Activated naive CD4-positive, alpha-beta T cell treated with anti-CD3 and anti-CD28 coated beads for 36 hours (primary cell): ENCODE data around the gene CLCA4. TPM values are rescaled to one million over a fixed set of nuclear protein-coding genes. Genes with fewer than 3 reads are reported as not detected.

ENCODE experiments used
- CTCF ChIA-PET: fragments of 350-600 bp; sonication (Branson Sonifier 250); formaldehyde crosslinking; loops from one replicate; lab custom pipeline; 2021; ENCODE audit warnings: antibody characterized with exemption; lab: Charles Lee
- DNase-seq: peaks from one replicate; pipeline ENCODE4 v3.0.0-alpha.2; 2020
- H3K27ac Mint-ChIP-seq: one replicate; pipeline ENCODE4 v1.8.0; 2021; ENCODE audit warnings: mild to moderate bottlenecking, mixed read lengths
- H3K27me3 Mint-ChIP-seq: one replicate; pipeline ENCODE4 v1.8.0; 2021; ENCODE audit warnings: low read depth, mixed read lengths
- H3K36me3 Mint-ChIP-seq: one replicate; pipeline ENCODE4 v1.8.0; 2021; ENCODE audit warnings: low read depth, mixed read lengths
- H3K4me1 Mint-ChIP-seq: one replicate; pipeline ENCODE4 v1.8.0; 2021; ENCODE audit warnings: low read depth, mixed read lengths
- H3K4me3 Mint-ChIP-seq: one replicate; pipeline ENCODE4 v1.8.0; 2021; ENCODE audit warnings: mild to moderate bottlenecking, moderate library complexity, mixed read lengths
- H3K9me3 Mint-ChIP-seq: one replicate; pipeline ENCODE4 v1.8.0; 2021; ENCODE audit warnings: mixed read lengths
- intact Hi-C: fragments of 100-400 bp; cut with micrococcal nuclease; formaldehyde crosslinking; loops from one replicate; pipeline ENCODE4 v1.15.1; 2023
- total RNA-seq, 2 experiments: library from RNA; stranded (reverse); gene quantifications; one replicate each; pipeline ENCODE4 v1.2.3, GENCODE V29; 2021

The CLCA4 gene
- total RNA-seq, 2 experiments from 2014 or later = not detected

GRCh38 chr1:86537928-86538695 lies 8.8 kb upstream of the CLCA4 start:
- intact Hi-C loops = no loop called here
- no peaks in the 10 kb centered on the region for H3K36me3 Mint-ChIP-seq
- H3K4me1 Mint-ChIP-seq = no peaks in the 10 kb centered on the region
- H3K9me3 Mint-ChIP-seq = no peaks in the 10 kb centered on the region
- peaks cover 13% of the 10 kb centered on the region for H3K27me3 Mint-ChIP-seq
- DNase-seq = no peak
- CTCF ChIA-PET = no interaction called here
- H3K4me3 Mint-ChIP-seq = no peak overlapping the region
- H3K27ac Mint-ChIP-seq = no peak overlapping the region

DNA sequence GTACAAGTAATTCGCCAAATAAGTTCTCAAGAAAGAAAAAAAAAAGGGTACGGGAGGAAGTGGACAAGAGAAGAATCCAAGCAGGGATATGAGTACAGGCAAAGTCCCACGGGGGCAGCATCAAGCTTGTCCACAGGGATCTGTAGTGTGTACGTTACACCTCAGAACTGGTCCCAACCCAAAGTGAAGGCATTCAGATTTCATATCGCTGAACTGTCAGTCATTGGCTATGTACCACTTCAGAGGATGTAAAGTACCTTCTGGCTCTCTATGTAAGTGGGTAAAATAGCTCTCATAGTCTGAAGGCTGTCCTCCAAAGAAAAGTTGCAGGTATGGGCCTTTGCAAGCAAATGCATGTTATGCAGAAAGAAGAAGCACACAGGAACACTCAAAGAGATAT lies 8.1 kb upstream of the CLCA4 start:
- H3K36me3 Mint-ChIP-seq = no peaks in the 10 kb centered on the region
- no peak overlapping the region for H3K4me3 Mint-ChIP-seq
- CTCF ChIA-PET = no interaction called here
- no peak for DNase-seq
- H3K27ac Mint-ChIP-seq = no peak overlapping the region
- no peaks in the 10 kb centered on the region for H3K4me1 Mint-ChIP-seq
- intact Hi-C loops = no loop called here
- no peaks in the 10 kb centered on the region for H3K9me3 Mint-ChIP-seq
- H3K27me3 Mint-ChIP-seq = peaks cover 15% of the 10 kb centered on the region

- peaks cover 17% of the 10 kb centered on the region for H3K27me3 Mint-ChIP-seq
- intact Hi-C loops = no loop called here
- no peaks in the 10 kb centered on the region for H3K36me3 Mint-ChIP-seq
- no peak for DNase-seq
- no peak overlapping the region for H3K27ac Mint-ChIP-seq
- no peaks in the 10 kb centered on the region for H3K9me3 Mint-ChIP-seq
- no peaks in the 10 kb centered on the region for H3K4me1 Mint-ChIP-seq
- no peak overlapping the region for H3K4me3 Mint-ChIP-seq
- CTCF ChIA-PET = interaction anchor here (0.8 kb wide), 1 partner anchor 200 kb away, joined by 3 read pairs; no protein-coding TSS in a partner anchor
Observed at GRCh38 chr1:86541859-86542258, 5.0 kb upstream of the CLCA4 start.

- H3K27me3 Mint-ChIP-seq = peaks cover 17% of the 10 kb centered on the region
- no peaks in the 10 kb centered on the region for H3K36me3 Mint-ChIP-seq
- H3K9me3 Mint-ChIP-seq = no peaks in the 10 kb centered on the region
- H3K27ac Mint-ChIP-seq = no peak overlapping the region
- no peak overlapping the region for H3K4me3 Mint-ChIP-seq
- intact Hi-C loops = no loop called here
- CTCF ChIA-PET = no interaction called here
- no peak for DNase-seq
- no peaks in the 10 kb centered on the region for H3K4me1 Mint-ChIP-seq
Observed at GRCh38 chr1:86542631-86543030, 4.2 kb upstream of the CLCA4 start.

- intact Hi-C loops = no loop called here
- Mint-ChIP-seq H3K27me3 (peaks cover 8% of the 10 kb centered on the region), H3K27ac (no peak overlapping the region), H3K4me1 (no peaks in the 10 kb centered on the region), H3K9me3 (no peaks in the 10 kb centered on the region), H3K36me3 (no peaks in the 10 kb centered on the region), H3K4me3 (no peak overlapping the region)
- DNase-seq = no peak
- CTCF ChIA-PET = interaction anchor here (0.6 kb wide), 1 partner anchor 9 kb away, joined by 4 read pairs; no protein-coding TSS in a partner anchor
Observed at GRCh38 chr1:86548839-86549238, 2.0 kb downstream of the CLCA4 start.

DNA sequence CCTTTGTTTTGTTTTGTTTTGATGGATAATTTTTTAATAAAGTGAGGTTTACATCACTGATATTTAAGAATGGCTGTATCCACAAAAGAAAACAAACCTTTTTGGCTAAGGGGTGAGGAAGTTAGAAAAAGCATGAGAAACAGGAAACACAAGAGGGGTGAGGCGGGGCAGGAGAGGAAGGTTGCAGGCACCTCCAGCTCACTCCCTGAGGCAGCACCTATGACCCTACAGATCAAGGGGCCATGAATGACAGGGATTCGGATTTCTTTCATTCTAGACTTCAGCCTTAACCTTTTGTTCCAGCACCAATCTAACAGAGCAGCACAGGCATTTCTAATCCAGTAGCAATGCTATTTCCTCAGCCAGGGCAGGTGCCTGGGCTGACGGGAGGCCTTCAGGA lies 4.4 kb downstream of the CLCA4 start:
- intact Hi-C loops = no loop called here
- no peaks in the 10 kb centered on the region for H3K36me3 Mint-ChIP-seq
- no peaks in the 10 kb centered on the region for H3K4me1 Mint-ChIP-seq

DNA sequence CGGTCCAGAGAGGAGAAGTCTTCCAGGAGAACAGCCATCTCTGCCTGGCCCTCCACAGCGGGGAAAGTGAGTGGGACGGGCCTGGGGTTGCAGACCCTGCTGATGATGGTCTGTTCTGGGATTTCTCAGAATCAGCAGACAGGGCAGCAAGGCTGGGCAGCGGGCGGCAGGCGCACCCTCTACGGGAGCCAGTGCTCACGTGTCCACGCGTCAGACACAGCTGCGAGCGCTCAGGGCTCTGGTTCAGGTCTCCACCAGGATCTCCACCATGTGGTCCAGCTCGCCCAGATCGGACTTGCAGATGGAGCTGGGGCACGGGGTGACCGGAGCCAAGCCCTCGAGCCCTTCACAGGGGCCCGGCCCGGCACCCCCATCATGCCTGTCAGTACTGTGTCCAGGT lies 5.5 kb downstream of the CLCA4 start:
- DNase-seq = no peak
- Mint-ChIP-seq H3K9me3 (peaks cover under 1% of the 10 kb centered on the region), H3K27me3 (peaks cover under 1% of the 10 kb centered on the region), H3K36me3 (no peaks in the 10 kb centered on the region), H3K4me1 (no peaks in the 10 kb centered on the region), H3K27ac (no peak overlapping the region), H3K4me3 (no peak overlapping the region)
- intact Hi-C loops = no loop called here
- CTCF ChIA-PET = interaction anchor here (1.8 kb wide), 1 partner anchor 49 kb away, joined by 3 read pairs; no protein-coding TSS in a partner anchor

More for the DNA sequence above, 4.4 kb downstream of the CLCA4 start:
- Mint-ChIP-seq H3K4me3 (no peak overlapping the region), H3K27me3 (no peaks in the 10 kb centered on the region), H3K27ac (no peak overlapping the region), H3K9me3 (no peaks in the 10 kb centered on the region)
- no peak for DNase-seq
- CTCF ChIA-PET = interaction anchor here (1.8 kb wide), 1 partner anchor 48 kb away, joined by 3 read pairs; no protein-coding TSS in a partner anchor

GRCh38 chr1:86557739-86558138 lies 10.9 kb downstream of the CLCA4 start:
- Mint-ChIP-seq H3K36me3 (peaks cover 3% of the 10 kb centered on the region), H3K4me1 (no peaks in the 10 kb centered on the region), H3K4me3 (no peak overlapping the region), H3K27me3 (peaks cover 17% of the 10 kb centered on the region), H3K9me3 (peaks cover 16% of the 10 kb centered on the region), H3K27ac (no peak overlapping the region)
- CTCF ChIA-PET = interaction anchor here (0.6 kb wide), 1 partner anchor 9 kb away, joined by 4 read pairs; no protein-coding TSS in a partner anchor
- DNase-seq = no peak
- intact Hi-C loops = no loop called here

DNA sequence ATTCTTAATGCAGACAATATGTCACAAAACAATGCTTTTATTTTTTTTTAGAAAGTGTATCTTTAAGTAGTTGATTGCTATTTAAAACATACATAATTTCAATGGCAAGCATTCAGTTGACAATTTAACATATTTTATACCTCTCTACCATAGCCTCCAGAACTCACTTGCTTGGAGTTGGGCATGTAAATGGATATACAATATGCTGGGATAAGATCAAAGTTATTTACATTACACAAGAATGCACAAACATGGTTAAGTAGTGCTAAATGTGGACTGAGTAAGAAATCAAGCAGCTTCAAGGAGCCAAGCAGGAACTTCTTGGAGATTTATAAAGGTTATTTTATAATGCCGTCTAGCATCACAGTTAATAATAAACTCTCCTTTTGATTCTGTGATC lies 17.0 kb downstream of the CLCA4 start:
- CTCF ChIA-PET = no interaction called here
- Mint-ChIP-seq H3K4me1 (no peaks in the 10 kb centered on the region), H3K4me3 (no peak overlapping the region), H3K27ac (no peak overlapping the region), H3K9me3 (peaks cover 3% of the 10 kb centered on the region), H3K27me3 (peaks cover 13% of the 10 kb centered on the region), H3K36me3 (peaks cover 1% of the 10 kb centered on the region)
- intact Hi-C loops = no loop called here
- no peak for DNase-seq

GRCh38 chr1:86567341-86567740 lies 20.5 kb downstream of the CLCA4 start:
- no peak overlapping the region for H3K4me3 Mint-ChIP-seq
- intact Hi-C loops = no loop called here
- H3K27ac Mint-ChIP-seq = no peak overlapping the region
- H3K36me3 Mint-ChIP-seq = no peaks in the 10 kb centered on the region
- no peak for DNase-seq
- peaks cover 4% of the 10 kb centered on the region for H3K27me3 Mint-ChIP-seq
- H3K9me3 Mint-ChIP-seq = no peaks in the 10 kb centered on the region
- CTCF ChIA-PET = no interaction called here
- no peaks in the 10 kb centered on the region for H3K4me1 Mint-ChIP-seq

- CTCF ChIA-PET = no interaction called here
- no peak overlapping the region for H3K27ac Mint-ChIP-seq
- intact Hi-C loops = no loop called here
- no peak for DNase-seq
- H3K4me1 Mint-ChIP-seq = no peaks in the 10 kb centered on the region
- H3K36me3 Mint-ChIP-seq = no peaks in the 10 kb centered on the region
- no peak overlapping the region for H3K4me3 Mint-ChIP-seq
- H3K27me3 Mint-ChIP-seq = peaks cover 4% of the 10 kb centered on the region
- no peaks in the 10 kb centered on the region for H3K9me3 Mint-ChIP-seq
Observed at GRCh38 chr1:86567878-86568277, 21.0 kb downstream of the CLCA4 start.

DNA sequence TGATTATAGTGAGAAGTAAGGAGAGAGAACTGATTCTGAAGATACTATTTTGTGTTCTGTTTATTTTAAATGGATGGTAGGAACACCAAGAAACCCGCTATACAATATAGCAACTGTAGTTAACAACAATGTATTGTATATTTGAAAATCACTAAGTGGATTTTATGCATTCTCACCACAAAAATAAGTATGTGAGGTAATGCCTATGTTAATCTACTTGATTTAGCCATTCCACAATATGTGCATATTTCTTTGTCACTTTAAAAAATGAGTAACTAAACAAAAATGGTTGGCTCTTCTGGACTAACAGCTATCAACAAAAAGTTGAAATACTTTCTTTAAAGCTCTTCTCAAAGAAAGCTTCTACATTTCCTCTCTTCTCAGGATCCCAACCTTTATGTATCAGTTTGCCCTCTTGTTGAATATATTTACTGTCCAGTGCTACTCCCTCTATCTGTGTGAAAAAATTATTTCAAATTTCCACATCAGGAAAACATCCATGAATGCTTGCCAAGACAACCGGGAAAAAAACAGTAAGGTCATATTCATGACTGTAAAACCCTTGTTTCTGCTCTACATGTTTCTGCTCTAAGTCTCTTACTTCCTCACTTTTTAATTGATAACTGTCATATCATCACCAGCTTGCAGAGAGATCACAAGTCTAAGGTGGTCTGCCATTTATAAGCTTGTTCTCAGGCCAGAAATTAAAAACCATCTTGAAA lies 27.0 kb downstream of the CLCA4 start:
- no peaks in the 10 kb centered on the region for H3K9me3 Mint-ChIP-seq
- CTCF ChIA-PET = no interaction called here
- H3K4me3 Mint-ChIP-seq = no peak overlapping the region

More for the DNA sequence above, 27.0 kb downstream of the CLCA4 start:
- H3K27me3 Mint-ChIP-seq = peaks cover 8% of the 10 kb centered on the region
- no peak for DNase-seq
- intact Hi-C loops = no loop called here
- no peaks in the 10 kb centered on the region for H3K4me1 Mint-ChIP-seq
- no peaks in the 10 kb centered on the region for H3K36me3 Mint-ChIP-seq
- no peak overlapping the region for H3K27ac Mint-ChIP-seq
